Astrocyte (in vitro differentiated cells and primary cell): ENCODE results near the gene PTX4.

Experiments used
- EZH2 ChIP-seq: IDR thresholded peaks from 2 replicates; pipeline ENCODE4 v1.6.1; 2012; ENCODE audit warnings: mild to moderate bottlenecking, low read length, inconsistent platforms; ENCODE audit not compliant: insufficient read depth
- TF ChIP-seq, protein P1 (sequence below): IDR thresholded peaks from 2 replicates; pipeline ENCODE4 v1.5.1; 2011; ENCODE audit warnings: low read depth, mild to moderate bottlenecking, inconsistent platforms, low read length, moderate library complexity; ENCODE audit not compliant: insufficient read depth

DNA sequence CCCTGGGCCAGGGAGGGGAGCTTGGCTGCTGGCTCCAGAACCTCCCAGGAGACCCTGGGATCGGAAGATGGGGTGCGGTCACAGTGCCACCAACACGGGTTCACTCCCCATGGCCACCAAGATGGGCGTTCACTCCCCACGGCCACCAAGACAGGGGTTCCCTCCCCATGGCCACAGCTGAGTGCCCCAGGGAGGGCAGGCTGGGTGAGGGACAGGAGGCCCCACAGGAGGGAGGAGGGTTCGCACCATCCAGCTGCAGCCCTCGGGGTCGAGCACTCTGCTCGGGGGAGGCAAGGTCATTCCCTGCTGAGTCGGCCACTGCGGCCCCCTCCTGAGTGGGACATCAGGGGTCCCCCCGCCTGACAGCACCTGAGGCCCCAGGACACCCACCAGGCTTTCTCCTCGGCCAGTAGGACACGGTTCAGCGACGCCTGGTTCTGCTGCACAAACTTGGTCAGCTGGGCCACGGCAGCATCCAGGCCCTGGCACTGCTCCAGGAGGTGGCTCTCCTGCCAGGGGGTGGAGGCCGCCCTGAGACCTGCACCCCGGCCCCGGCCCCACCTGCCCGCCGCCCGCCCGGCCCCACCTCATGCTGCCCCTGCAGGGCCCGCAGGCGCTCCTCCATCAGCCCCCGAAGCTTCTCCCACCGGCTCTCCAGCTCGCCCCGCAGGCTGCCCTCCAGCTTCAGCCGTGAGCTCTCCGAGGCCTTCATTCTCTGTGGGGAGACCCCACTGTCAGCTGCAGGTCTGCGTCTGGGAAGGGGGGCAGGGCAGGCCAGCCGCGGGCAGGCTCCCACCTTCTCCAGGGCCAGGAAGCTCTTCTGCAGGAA is 50.3 kb downstream of the PTX4 start:
- TF ChIP-seq, protein P1, sequence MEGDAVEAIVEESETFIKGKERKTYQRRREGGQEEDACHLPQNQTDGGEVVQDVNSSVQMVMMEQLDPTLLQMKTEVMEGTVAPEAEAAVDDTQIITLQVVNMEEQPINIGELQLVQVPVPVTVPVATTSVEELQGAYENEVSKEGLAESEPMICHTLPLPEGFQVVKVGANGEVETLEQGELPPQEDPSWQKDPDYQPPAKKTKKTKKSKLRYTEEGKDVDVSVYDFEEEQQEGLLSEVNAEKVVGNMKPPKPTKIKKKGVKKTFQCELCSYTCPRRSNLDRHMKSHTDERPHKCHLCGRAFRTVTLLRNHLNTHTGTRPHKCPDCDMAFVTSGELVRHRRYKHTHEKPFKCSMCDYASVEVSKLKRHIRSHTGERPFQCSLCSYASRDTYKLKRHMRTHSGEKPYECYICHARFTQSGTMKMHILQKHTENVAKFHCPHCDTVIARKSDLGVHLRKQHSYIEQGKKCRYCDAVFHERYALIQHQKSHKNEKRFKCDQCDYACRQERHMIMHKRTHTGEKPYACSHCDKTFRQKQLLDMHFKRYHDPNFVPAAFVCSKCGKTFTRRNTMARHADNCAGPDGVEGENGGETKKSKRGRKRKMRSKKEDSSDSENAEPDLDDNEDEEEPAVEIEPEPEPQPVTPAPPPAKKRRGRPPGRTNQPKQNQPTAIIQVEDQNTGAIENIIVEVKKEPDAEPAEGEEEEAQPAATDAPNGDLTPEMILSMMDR: no peak
- TF ChIP-seq EZH2: no peak
